T1000 (cell line): ENCODE data around the gene AGO4.

ENCODE experiments used
- DNase-seq: peaks from one replicate; lab custom pipeline; 2025; ENCODE audit warnings: mixed read lengths; lab: John Stamatoyannopoulos, UW

The AGO4 gene

GRCh38 chr1:35894656-35895055 lies 86.8 kb downstream of the AGO4 start:
- no peak for DNase-seq

- no peak for DNase-seq
Measured at GRCh38 chr1:35899941-35900340, 92.1 kb downstream of the AGO4 start.

- DNase-seq: no peak
Measured at GRCh38 chr1:35901235-35901634, 93.4 kb downstream of the AGO4 start.

GRCh38 chr1:35902671-35903070 lies 94.9 kb downstream of the AGO4 start:
- no peak for DNase-seq
